GM12892 (cell line): ENCODE results near the gene CREB3L1.

ENCODE experiments used
- POLR2AphosphoS5 ChIP-seq: IDR thresholded peaks from 2 replicates; pipeline ENCODE4 v1.6.1; 2011; ENCODE audit warnings: low read depth, low read length, control low read depth
- TAF1 ChIP-seq: IDR thresholded peaks from 2 replicates; pipeline ENCODE4 v1.6.1; 2011; ENCODE audit warnings: low read depth, mild to moderate bottlenecking, control low read depth, low read length, borderline replicate concordance

DNA sequence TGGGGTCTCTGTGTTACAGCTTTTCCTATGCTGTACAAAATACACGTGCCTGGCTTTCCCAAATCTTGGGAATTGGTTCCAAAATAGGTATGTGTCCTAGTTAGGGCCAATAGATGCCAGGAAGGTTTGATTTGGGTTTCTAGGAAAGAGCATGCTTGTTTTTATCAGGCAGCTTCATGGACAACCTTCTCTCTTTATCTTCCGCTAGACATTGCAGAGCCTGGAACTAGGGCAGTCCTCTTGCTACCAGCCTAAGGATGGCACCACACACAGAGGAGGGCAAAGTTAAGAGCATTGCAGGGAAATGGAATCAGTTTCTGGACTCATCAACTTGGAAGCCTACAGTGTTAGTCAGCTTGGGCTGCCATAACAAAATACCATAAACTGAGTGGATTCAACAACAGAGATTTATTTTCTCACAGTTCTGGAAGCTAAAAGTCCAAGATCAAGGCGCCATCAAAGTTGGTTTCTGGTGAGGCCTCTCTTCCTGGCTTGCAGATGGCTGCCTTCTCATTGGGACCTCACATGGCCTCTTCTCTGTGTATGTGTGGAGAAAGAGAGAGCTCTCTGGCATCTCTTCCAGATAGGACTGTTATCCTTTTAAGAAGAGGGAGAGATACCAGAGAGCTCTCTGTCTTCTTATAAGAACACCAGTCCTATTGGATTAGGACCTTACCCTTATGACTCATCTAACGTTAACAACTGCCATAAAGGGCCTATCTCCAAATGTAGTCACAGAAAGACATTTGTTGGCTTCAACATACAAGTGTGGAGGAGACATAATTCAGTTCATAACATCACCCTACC is 27.3 kb upstream of the CREB3L1 start:
- TF ChIP-seq POLR2AphosphoS5 (no peak), TAF1 (no peak)
